Measurements from ENCODE around the gene CHST11. TPM values are rescaled to one million over a fixed set of nuclear protein-coding genes. Genes with fewer than 3 reads are reported as not detected.
"Not testable (repeated sequence)": the region's sequence is repeated elsewhere in the genome, so short reads cannot be mapped to it uniquely, and the experiment has no call there.

CHST11 gene
- total RNA-seq, 1 experiment from 2014 or later: 3.8 TPM

DNA sequence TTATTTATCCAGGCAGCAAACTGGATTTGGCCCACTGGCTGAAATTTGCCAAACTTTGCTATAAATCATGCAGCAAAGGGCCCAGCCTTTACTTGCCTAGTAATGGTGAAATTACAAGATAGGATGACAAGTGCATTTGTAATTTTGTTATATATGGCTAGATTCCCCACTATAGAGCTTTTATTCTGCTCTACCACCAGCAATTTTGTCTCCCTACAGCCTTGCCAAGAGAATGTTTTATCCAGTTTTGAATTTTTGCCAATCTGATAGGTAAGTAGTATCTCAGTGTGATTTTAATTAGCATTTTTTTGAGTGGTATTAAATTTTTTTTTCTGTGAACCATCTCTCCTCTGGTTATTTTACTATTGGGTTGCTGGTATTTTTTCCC is 339.7 kb downstream of the CHST11 start:
- no peak for DNase-seq (ENCODE audit: low spot score)

DNA sequence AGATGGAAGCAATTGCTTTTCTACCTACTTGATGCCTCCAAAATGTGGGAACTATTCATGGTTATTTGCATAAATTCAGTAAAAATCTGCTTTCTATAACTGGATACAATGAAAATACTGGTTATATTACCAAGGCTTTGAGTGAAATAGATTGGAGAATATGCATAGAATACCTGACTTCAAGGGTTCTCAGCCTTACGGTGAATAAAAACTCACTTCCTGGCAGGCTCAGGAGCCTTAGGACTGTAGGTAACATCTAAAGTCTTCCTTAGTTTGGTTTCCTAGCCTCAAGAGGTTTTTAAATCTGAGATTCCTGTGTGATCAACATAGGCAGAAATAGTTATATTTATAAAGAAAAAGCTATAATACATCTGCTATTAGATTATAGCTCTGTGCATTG is 342.7 kb downstream of the CHST11 start:
- no peak for DNase-seq (ENCODE audit: low spot score)

DNA sequence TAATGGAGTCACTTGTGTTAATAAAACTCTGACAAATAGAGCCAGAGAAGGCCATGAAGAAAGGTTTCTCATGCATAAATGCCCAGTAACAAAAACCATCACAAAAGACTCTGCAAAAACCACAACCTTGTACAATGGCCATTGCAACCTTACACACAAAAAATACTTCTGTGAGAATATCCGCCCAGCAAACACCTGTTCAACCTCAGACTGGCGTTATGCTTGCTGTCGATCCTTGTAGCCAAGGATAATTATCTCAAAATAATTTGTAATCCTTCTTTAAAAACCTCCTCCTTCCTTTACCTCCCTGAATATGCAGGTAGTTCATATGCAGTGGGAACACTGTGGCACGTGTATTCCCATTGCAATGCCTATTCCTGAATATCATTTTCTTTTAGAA is 344.3 kb downstream of the CHST11 start:
- no peak for DNase-seq (ENCODE audit: low spot score)

DNA sequence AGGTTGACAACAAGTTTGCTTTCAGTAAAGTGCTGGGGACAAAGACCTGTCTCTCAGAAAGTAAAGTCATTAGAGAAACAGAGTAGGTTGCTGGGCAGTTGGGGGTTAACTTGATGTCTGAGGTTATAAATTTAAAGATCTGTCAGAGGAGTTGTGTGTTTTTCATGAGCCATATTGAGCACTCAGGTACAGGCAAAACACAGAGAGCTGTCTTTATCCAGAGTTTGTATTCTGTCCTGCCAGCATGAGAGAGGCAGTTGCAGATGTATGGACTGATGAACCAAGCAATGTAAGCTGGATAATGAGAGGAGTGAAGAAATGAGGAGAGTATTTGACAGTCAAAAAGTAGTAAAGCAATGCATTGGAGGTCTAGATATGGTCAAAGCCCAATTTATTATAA is 344.7 kb downstream of the CHST11 start:
- DNase-seq (ENCODE audit: low spot score): no peak

DNA sequence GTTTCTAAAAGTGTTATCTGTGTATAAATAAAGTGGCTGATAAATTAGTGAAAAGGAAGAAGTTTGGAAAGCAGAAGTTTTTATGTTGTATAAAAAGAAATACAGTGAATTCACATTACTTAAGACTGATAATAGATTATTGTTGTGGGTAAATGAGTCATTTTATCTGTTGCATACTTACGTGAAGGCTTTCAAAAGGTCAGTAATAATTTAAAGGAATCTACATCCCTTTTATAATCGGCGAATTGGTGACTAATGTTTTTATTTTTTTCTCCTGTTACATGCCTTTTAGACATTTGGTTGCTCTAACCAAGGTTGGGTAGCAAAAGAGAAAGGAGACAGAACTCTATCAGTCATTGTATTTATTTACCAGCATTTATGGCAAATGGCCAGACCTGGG is 345.5 kb downstream of the CHST11 start:
- DNase-seq (ENCODE audit: low spot score): no peak

DNA sequence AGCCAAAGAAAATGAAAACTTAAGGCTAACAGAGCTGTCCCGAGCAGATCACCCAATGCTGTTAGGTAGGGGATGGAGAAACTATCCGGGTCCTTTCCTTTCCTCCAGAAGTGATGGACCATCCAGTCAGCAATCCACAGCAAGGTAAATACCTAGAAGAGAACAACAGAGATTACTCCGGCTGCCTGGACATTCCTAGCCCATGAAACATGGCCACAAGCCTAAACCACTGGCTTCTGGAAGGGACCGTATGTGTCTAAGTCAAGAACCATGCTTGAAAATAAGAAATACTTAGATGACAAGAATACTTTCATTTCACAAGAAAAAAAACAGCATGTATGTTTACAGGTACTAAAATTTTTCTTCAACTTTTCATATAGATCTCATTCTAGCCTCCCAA is 348.4 kb downstream of the CHST11 start:
- no peak for DNase-seq (ENCODE audit: low spot score)

DNA sequence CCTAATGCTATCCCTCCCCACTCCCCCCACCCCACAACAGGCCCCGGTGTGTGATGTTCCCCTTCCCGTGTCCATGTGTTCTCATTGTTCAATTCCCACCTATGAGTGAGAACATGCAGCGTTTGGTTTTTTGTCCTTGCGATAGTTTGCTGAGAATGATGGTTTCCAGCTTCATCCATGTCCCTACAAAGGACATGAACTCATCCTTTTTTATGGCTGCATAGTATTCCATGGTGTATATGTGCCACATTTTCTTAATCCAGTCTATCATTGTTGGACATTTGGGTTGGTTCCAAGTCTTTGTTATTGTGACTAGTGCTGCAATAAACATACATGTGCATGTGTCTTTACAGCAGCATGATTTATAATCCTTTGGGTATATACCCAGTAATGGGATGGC is 349.4 kb downstream of the CHST11 start:
- DNase-seq (ENCODE audit: low spot score): not testable (repeated sequence)

DNA sequence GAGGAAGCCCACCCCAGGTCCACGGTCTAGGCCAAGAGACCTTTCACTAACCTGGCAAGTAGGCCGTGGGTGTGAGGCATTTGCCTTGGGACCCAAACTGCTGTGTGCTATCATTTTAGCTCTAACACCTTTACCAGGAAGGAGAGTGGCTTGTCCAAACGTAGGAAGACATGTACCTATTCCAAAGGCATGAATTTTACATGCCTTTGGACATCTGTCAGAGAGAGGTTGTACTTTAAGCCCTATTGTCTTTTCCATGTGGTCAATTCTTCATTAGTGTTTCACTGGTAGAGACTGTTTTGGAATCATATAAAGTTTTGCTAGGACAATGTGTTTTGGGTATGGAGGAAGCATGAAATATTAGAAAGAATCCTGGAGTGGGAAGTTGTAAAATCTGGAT is 352.5 kb downstream of the CHST11 start:
- no peak for DNase-seq (ENCODE audit: low spot score)

DNA sequence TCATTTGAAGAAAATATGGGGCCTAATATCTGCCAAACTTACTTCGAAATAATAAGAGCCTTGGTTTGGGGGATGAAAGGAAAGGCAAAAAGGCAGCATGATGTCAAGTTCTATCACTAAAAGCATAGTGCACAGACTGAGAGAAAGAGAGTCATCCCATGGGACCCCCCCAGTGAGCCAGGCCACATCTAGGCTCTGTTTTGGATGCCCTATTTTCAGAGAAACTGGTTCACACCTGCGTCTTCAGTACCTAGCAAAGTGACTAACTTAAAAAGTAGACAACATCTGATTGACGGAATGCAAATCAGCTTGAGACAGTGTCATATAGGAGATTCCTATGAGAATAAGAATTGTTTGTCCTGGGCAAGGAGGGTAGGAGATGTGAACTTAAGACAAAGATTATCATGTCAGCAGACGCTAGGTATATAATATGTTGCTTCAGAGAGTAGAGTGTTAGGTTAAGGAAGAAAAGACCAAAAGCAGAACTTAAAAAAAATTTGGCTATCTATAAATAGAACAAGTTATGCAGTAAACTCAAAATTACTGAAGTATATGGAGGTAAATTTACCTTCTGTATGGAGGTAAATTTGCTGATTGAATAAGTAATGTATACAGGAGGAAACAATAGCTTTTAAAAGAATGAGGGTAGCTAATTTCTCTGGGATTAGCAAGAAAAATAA is 353.1 kb downstream of the CHST11 start:
- DNase-seq (ENCODE audit: low spot score): no peak

Small RNA genes within 50 kb of the gene (small RNA-seq; reads per million reads assigned to genes)
- gene MIR3922: not detected

Other genes starting within 250 kb of the CHST11 start
- gene TXNRD1, start 241.2 kb upstream of the CHST11 start, total RNA-seq (2014; rRNA removed; shearing (Covaris generic)): 252 and 259 TPM in 2 replicates
- 6.2 and 8.7 TPM in 2 replicates for gene EID3, start 153.2 kb upstream of the CHST11 start, total RNA-seq (2014; rRNA removed; shearing (Covaris generic))